PFSK-1 (cell line): ENCODE results near the gene R3HDM1.

Experiments used
- FOXP2 ChIP-seq: optimal IDR thresholded peaks from 2 replicates; pipeline ENCODE3; 2011; ENCODE audit warnings: borderline replicate concordance, control low read depth, inconsistent platforms; ENCODE audit not compliant: insufficient read depth; ENCODE audit errors: extremely low read length, extremely low read depth
- POLR2AphosphoS5 ChIP-seq: IDR thresholded peaks from 2 replicates; pipeline ENCODE4 v1.6.1; 2012; ENCODE audit warnings: low read depth, mild to moderate bottlenecking, control low read depth, low read length, moderate library complexity
- SIN3A ChIP-seq: IDR thresholded peaks from 2 replicates; pipeline ENCODE4 v1.6.1; 2012; ENCODE audit warnings: mild to moderate bottlenecking, low read length, moderate library complexity, borderline replicate concordance; ENCODE audit not compliant: insufficient read depth
- TAF1 ChIP-seq: IDR thresholded peaks from 2 replicates; pipeline ENCODE4 v1.6.1; 2012; ENCODE audit warnings: low read length, control low read depth, borderline replicate concordance; ENCODE audit not compliant: insufficient read depth
- TF ChIP-seq, protein P1 (sequence below), 2 experiments: IDR thresholded peaks; 2 replicates each; pipeline versions ENCODE4 v1.6.1 to v1.8.0; 2011 to 2012; ENCODE audit warnings: low read depth in 2 of 2, low read length in 2 of 2, control low read depth in 1 of 2, inconsistent platforms in 1 of 2, mild to moderate bottlenecking in 1 of 2, moderate library complexity in 1 of 2; ENCODE audit not compliant: insufficient read depth in 1 of 2

R3HDM1 gene

DNA sequence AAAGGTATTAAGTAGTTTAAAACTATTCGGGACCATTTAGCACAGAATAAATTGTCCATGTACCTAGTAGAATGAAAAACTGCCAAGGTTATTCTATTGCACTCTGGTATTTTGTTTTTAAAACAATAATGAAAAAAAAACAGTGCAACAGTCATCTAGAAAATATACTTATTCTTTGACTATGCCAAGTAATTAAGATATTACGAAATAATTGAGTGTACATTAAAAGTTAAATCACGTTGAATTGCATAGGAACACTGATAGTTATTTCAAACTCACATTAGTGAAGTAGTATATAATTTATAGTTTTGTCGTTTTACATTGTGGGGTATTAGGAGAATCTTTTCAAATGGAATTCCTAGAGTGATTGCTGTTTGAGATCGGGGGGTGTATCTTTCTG, 20.1 kb downstream of the R3HDM1 start:
- TF ChIP-seq, protein P1, sequence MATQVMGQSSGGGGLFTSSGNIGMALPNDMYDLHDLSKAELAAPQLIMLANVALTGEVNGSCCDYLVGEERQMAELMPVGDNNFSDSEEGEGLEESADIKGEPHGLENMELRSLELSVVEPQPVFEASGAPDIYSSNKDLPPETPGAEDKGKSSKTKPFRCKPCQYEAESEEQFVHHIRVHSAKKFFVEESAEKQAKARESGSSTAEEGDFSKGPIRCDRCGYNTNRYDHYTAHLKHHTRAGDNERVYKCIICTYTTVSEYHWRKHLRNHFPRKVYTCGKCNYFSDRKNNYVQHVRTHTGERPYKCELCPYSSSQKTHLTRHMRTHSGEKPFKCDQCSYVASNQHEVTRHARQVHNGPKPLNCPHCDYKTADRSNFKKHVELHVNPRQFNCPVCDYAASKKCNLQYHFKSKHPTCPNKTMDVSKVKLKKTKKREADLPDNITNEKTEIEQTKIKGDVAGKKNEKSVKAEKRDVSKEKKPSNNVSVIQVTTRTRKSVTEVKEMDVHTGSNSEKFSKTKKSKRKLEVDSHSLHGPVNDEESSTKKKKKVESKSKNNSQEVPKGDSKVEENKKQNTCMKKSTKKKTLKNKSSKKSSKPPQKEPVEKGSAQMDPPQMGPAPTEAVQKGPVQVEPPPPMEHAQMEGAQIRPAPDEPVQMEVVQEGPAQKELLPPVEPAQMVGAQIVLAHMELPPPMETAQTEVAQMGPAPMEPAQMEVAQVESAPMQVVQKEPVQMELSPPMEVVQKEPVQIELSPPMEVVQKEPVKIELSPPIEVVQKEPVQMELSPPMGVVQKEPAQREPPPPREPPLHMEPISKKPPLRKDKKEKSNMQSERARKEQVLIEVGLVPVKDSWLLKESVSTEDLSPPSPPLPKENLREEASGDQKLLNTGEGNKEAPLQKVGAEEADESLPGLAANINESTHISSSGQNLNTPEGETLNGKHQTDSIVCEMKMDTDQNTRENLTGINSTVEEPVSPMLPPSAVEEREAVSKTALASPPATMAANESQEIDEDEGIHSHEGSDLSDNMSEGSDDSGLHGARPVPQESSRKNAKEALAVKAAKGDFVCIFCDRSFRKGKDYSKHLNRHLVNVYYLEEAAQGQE (IDR thresholded peaks at IDR 0.05; ENCODE audit: insufficient read depth in 1 of 2, low read depth in 2 of 2, low read length in 2 of 2), result no peak
- TF ChIP-seq SIN3A (no peak), TAF1 (no peak), FOXP2 (no peak), POLR2AphosphoS5 (no peak)

DNA sequence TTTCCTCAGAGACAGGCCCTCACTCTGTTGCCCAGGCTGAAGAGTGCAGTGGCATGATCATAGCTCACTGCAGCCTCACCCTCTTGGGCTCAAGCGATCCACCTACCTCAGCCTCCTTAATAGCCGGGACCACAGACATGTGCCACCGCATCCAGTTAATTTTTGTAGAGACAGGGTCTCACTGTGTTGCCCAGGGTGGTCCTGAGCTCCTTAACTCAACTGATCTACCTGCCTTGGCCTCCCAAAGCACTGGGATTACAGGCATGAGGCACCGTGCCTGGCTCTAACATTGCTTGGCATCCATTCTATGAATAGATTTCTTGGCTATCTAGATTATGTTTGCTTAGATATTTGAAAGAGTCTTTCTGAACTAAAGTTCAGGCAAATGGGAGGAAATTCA, 21.6 kb downstream of the R3HDM1 start:
- TF ChIP-seq POLR2AphosphoS5 (no peak), SIN3A (no peak), TAF1 (no peak), FOXP2 (no peak)
- TF ChIP-seq, protein P1 (IDR thresholded peaks at IDR 0.05; ENCODE audit: insufficient read depth in 1 of 2, low read depth in 2 of 2, low read length in 2 of 2), result no peak

DNA sequence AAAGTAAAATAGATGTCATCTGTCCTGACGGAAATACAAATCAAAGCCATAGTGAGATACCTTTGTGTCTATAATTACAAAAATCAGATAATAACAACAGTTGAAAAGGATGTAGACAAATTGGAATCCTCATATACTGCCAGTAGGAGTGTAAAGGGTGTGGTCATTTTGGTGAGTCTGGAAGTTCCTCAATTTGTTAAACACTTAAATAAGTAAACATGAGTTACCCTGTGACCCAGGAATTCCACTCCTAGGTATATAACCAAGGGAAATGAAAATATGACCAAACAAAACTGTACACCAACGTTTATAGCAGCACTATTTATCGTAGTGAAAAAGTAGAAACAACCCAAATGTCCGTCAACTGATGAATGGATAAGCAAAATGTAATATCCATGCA, 24.0 kb downstream of the R3HDM1 start:
- TF ChIP-seq TAF1 (no peak), SIN3A (no peak), FOXP2 (no peak), POLR2AphosphoS5 (no peak)
- TF ChIP-seq, protein P1 (IDR thresholded peaks at IDR 0.05; ENCODE audit: insufficient read depth in 1 of 2, low read depth in 2 of 2, low read length in 2 of 2), result no peak

DNA sequence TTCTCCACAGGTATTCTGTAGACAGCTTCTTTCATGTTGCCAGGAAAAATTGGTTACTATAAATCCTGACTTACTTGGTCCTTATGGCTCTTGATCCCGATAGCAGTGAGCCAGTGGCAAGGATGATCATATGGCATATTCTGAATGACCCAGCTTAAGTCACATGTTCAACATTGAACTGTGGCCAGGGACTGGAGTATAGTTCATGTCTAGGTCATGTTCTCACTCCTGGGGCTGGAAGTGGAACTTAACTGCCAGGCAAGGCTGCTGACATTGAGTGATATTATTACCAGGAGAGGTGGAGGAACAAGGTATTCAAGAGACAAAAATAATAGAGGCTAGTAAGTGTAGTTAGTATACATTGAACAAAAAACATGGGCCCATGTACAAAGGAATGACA, 26.2 kb downstream of the R3HDM1 start:
- no peak for TF ChIP-seq POLR2AphosphoS5

GRCh38 chr2:135561925-135562324, 30.6 kb downstream of the R3HDM1 start:
- TF ChIP-seq SIN3A (no peak), TAF1 (no peak), POLR2AphosphoS5 (no peak), FOXP2 (no peak)
- TF ChIP-seq, protein P1 (IDR thresholded peaks at IDR 0.05; ENCODE audit: insufficient read depth in 1 of 2, low read depth in 2 of 2, low read length in 2 of 2), result no peak
